OCI-LY7 (cell line): ENCODE data around the gene FHOD3.

ENCODE experiments used
- EZH2phosphoT487 ChIP-seq: fragments of 200-600 bp; sonication (generic); IDR thresholded peaks from 2 replicates; pipeline ENCODE4 v1.6.1; 2018; ENCODE audit warnings: low read depth, borderline replicate concordance, mild to moderate bottlenecking, mixed run types, antibody characterized with exemption, low read length, moderate library complexity, mixed read lengths
- TF ChIP-seq, protein P1 (sequence below): fragments of 200-600 bp; sonication (generic); conservative IDR thresholded peaks from 2 replicates; pipeline ENCODE4 v1.5.1; 2014; ENCODE audit warnings: mild to moderate bottlenecking, antibody characterized with exemption, low read length, moderate library complexity, mixed read lengths

DNA sequence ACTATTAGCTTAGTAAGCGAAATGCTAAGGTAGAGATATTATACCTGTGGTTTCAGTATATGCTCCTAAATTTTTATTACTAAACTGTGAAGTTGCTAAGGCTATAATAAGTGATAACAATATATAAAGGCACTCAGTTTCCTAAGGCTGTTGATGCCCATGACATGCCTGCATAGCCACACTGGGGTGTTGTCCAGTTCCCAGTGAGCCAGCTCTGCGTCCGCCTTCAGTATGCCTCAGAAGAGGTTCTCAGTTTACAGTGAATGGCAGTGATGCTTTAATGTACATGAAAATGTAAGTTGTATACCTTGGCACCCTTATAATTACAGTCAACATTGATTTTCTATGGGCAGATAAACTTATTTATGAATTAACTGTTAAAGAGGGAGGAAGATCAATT lies 7.2 kb downstream of the FHOD3 start:
- TF ChIP-seq, protein P1, sequence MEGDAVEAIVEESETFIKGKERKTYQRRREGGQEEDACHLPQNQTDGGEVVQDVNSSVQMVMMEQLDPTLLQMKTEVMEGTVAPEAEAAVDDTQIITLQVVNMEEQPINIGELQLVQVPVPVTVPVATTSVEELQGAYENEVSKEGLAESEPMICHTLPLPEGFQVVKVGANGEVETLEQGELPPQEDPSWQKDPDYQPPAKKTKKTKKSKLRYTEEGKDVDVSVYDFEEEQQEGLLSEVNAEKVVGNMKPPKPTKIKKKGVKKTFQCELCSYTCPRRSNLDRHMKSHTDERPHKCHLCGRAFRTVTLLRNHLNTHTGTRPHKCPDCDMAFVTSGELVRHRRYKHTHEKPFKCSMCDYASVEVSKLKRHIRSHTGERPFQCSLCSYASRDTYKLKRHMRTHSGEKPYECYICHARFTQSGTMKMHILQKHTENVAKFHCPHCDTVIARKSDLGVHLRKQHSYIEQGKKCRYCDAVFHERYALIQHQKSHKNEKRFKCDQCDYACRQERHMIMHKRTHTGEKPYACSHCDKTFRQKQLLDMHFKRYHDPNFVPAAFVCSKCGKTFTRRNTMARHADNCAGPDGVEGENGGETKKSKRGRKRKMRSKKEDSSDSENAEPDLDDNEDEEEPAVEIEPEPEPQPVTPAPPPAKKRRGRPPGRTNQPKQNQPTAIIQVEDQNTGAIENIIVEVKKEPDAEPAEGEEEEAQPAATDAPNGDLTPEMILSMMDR: no peak
- TF ChIP-seq EZH2phosphoT487: no peak
